Keratinocyte (primary cell): ENCODE results near the gene TAF1B. TPM values are rescaled to one million over a fixed set of nuclear protein-coding genes. Genes with fewer than 3 reads are reported as not detected.

ENCODE experiments used
- DNase-seq: peaks from one replicate; pipeline ENCODE4 v3.0.0-alpha.2; 2011; ENCODE audit warnings: low read depth, missing footprints, low spot score
- FAIRE-seq: peaks from 2 replicates; lab custom pipeline; 2011; peaks lifted over from hg19 to GRCh38; lab: Jason Lieb, UNC
- H2AFZ ChIP-seq: 2 replicates; pipeline ENCODE4 v1.6.0; 2012; ENCODE audit warnings: low read length, control low read depth, inconsistent platforms; ENCODE audit not compliant: control insufficient read depth
- H3K27ac ChIP-seq: 2 replicates; pipeline ENCODE4 v1.5.1; 2011; ENCODE audit warnings: low read length; ENCODE audit not compliant: control insufficient read depth, insufficient read depth
- H3K27me3 ChIP-seq: 3 replicates; pipeline ENCODE4 v1.6.0; 2011; ENCODE audit warnings: low read length; ENCODE audit not compliant: control insufficient read depth, insufficient read depth; ENCODE audit errors: extremely low read depth
- H3K36me3 ChIP-seq, 2 experiments: 2 replicates in 1 of 2; 3 replicates in 1 of 2; pipeline ENCODE4 v1.5.1; 2011; ENCODE audit warnings: low read length in 2 of 2, mild to moderate bottlenecking in 1 of 2; ENCODE audit not compliant: control insufficient read depth in 2 of 2, insufficient read depth in 2 of 2; ENCODE audit errors: extremely low read depth in 1 of 2
- H3K4me1 ChIP-seq: 3 replicates; pipeline ENCODE4 v1.5.1; 2011; ENCODE audit warnings: low read length; ENCODE audit not compliant: control insufficient read depth, insufficient read depth; ENCODE audit errors: extremely low read depth
- H3K4me2 ChIP-seq: 3 replicates; pipeline ENCODE4 v1.6.0; 2011; ENCODE audit warnings: low read depth, low read length; ENCODE audit not compliant: control insufficient read depth, insufficient read depth; ENCODE audit errors: extremely low read depth
- H3K4me3 ChIP-seq, 3 experiments: fragments of 200-600 bp in 1 of 3; sonication (generic) in 1 of 3; 2 replicates in 2 of 3; 3 replicates in 1 of 3; pipeline ENCODE4 v1.5.1; 2011 to 2016; ENCODE audit warnings: low read length in 3 of 3, mild to moderate bottlenecking in 3 of 3, control low read depth in 2 of 3, inconsistent platforms in 1 of 3, low read depth in 1 of 3, mixed read lengths in 1 of 3, mixed run types in 1 of 3, moderate library complexity in 1 of 3; ENCODE audit not compliant: control insufficient read depth in 2 of 3, insufficient read depth in 2 of 3; ENCODE audit errors: extremely low read depth in 1 of 3
- H3K79me2 ChIP-seq: 2 replicates; pipeline ENCODE4 v1.6.0; 2012; ENCODE audit warnings: low read length; ENCODE audit not compliant: control insufficient read depth, insufficient read depth
- H3K9ac ChIP-seq: 3 replicates; pipeline ENCODE4 v1.6.0; 2011; ENCODE audit warnings: low read length; ENCODE audit not compliant: control insufficient read depth, insufficient read depth; ENCODE audit errors: extremely low read depth
- H3K9me1 ChIP-seq: 3 replicates; pipeline ENCODE4 v1.6.0; 2011; ENCODE audit warnings: low read length; ENCODE audit not compliant: control insufficient read depth, insufficient read depth; ENCODE audit errors: extremely low read depth
- H3K9me3 ChIP-seq: 2 replicates; pipeline ENCODE4 v1.5.1; 2012; ENCODE audit warnings: low read depth, low read length; ENCODE audit not compliant: control insufficient read depth
- H4K20me1 ChIP-seq: 3 replicates; pipeline ENCODE4 v1.6.0; 2011; ENCODE audit warnings: low read length; ENCODE audit not compliant: control insufficient read depth, insufficient read depth; ENCODE audit errors: extremely low read depth
- CTCF ChIP-seq, 3 experiments: IDR thresholded peaks in 1 of 3; conservative IDR thresholded peaks in 1 of 3; optimal IDR thresholded peaks in 1 of 3; 2 replicates in 2 of 3; 3 replicates in 1 of 3; pipeline versions ENCODE3 to v1.5.1; 2011; ENCODE audit warnings: low read length in 3 of 3, mild to moderate bottlenecking in 3 of 3, moderate library complexity in 2 of 3, control low read depth in 1 of 3, inconsistent platforms in 1 of 3; ENCODE audit not compliant: insufficient read depth in 2 of 3; ENCODE audit errors: extremely low read depth in 1 of 3
- EZH2 ChIP-seq: IDR thresholded peaks from one replicate; pipeline ENCODE4 v1.6.1; 2012; ENCODE audit warnings: inconsistent platforms, mild to moderate bottlenecking, low read length, moderate library complexity
- dilution Hi-C: fragments of 300-500 bp; cut with MboI; formaldehyde crosslinking; loops from one replicate; pipeline ENCODE4 v1.7.0; 2020; ENCODE audit warnings: low sequenced_read_pairs; ENCODE audit not compliant: extremely low pct_ligation_motif_present
- polyA plus RNA-seq, 5 experiments: library from polyadenylated mRNA; depleted of rRNA in 3 of 5; stranded (reverse) in 3 of 5; stranded (forward) in 1 of 5; unstranded in 1 of 5; fragments of >200 nt; gene quantifications; 1 replicate in 1 of 5; 2 replicates in 3 of 5; 3 replicates in 1 of 5; pipeline versions ENCODE4 v1.2.1 to v1.2.3, GENCODE V29; 2011 to 2012; ENCODE audit warnings: missing spikeins in 2 of 5, low read depth in 1 of 5, low replicate concordance in 1 of 5

TAF1B gene
- polyA plus RNA-seq, 1 donor (not counting 4 experiments of a cell fraction or from before 2014, with no cell fraction given) = 16.5 TPM

- no peaks in the 10 kb centered on the region for H3K27me3 ChIP-seq
- no peak for DNase-seq
- H3K9me3 ChIP-seq = no peaks in the 10 kb centered on the region
- peaks cover 0 to 1% of the 10 kb centered on the region in 2 experiments for H3K36me3 ChIP-seq
- dilution Hi-C loops = no loop called here
- no peaks in the 10 kb centered on the region for H3K79me2 ChIP-seq
- no peak for FAIRE-seq
- no peak overlapping the region for H3K27ac ChIP-seq
- H3K4me3 ChIP-seq = no peak overlapping the region
- H3K9ac ChIP-seq = no peak overlapping the region
- TF ChIP-seq CTCF (optimal IDR thresholded peaks at IDR 0.05 in 1 of 3, IDR thresholded peaks at IDR 0.05 in 1 of 3, conservative IDR thresholded peaks at IDR 0.05 in 1 of 3; ENCODE audit: extremely low read depth in 1 of 3, insufficient read depth in 2 of 3, low read length in 3 of 3) (no peak), EZH2 (no peak)
- no peak overlapping the region for H2AFZ ChIP-seq
- H3K9me1 ChIP-seq = no peaks in the 10 kb centered on the region
- H3K4me1 ChIP-seq = no peaks in the 10 kb centered on the region
- H3K4me2 ChIP-seq = no peak overlapping the region
- H4K20me1 ChIP-seq = no peaks in the 10 kb centered on the region
Observed at GRCh38 chr2:9965119-9965822, 122.0 kb downstream of the TAF1B start.

- H3K4me2 ChIP-seq = no peak overlapping the region
- FAIRE-seq (no peak), DNase-seq (no peak)
- H2AFZ ChIP-seq = no peak overlapping the region
- peaks cover 8% of the 10 kb centered on the region for H3K4me1 ChIP-seq
- no peak overlapping the region for H3K9ac ChIP-seq
- H3K27ac ChIP-seq = no peak overlapping the region
- H3K9me3 ChIP-seq = no peaks in the 10 kb centered on the region
- H3K9me1 ChIP-seq = no peaks in the 10 kb centered on the region
- H3K4me3 ChIP-seq = no peak overlapping the region
- dilution Hi-C loops = no loop called here
- no peaks in the 10 kb centered on the region for H3K79me2 ChIP-seq
- H4K20me1 ChIP-seq = no peaks in the 10 kb centered on the region
- TF ChIP-seq CTCF (optimal IDR thresholded peaks at IDR 0.05 in 1 of 3, IDR thresholded peaks at IDR 0.05 in 1 of 3, conservative IDR thresholded peaks at IDR 0.05 in 1 of 3; ENCODE audit: extremely low read depth in 1 of 3, insufficient read depth in 2 of 3, low read length in 3 of 3) = no peak
- TF ChIP-seq EZH2 = no peak
- H3K27me3 ChIP-seq = no peaks in the 10 kb centered on the region
- H3K36me3 ChIP-seq = peaks cover 0 to 1% of the 10 kb centered on the region in 2 experiments
Observed at GRCh38 chr2:9966491-9967022, 123.3 kb downstream of the TAF1B start.
